Heart left ventricle (tissue), 13 donors: ENCODE data around the gene CRHR1.

Experiments used
- POLR2A ChIP-seq, 2 donors: fragments of 450-650 bp; IDR thresholded peaks; one replicate each; pipeline ENCODE4 v1.6.1; 2017; ENCODE audit warnings: antibody characterized with exemption in 2 of 2, mild to moderate bottlenecking in 2 of 2, moderate library complexity in 2 of 2
- TF ChIP-seq, protein P1 (sequence below), 12 donors: fragments of 200-600 bp; sonication (generic) in 4 of 12; IDR thresholded peaks; one replicate each; pipeline versions ENCODE4 v1.5.0 to v1.8.0; 2018 to 2022; ENCODE audit warnings: antibody characterized with exemption in 12 of 12, mild to moderate bottlenecking in 5 of 12
- donor health status: ischemic (EF 13 %, LVEDD 7.1; RV severe dilation, severe dysfunction).
- donor health status: DM: no; HTN: yes; CAD: no.
- donor health status: DM: no; HTN: no; CAD: no.
- donor health status: ischemic (EF 25% LVEDD 6.9; RV normal size, moderate dysfunction).
- donor health status: ischemic (EF 25% LVEDD 5.7; RV mildly dilated, moderate dysfunction).
- donor health status: ischemic (EF 35%, LVEDD 5.7; RV mildly dilated, moderate dysfunction).
- donor health status: nonischemic (EF 11% LVEDD 7.7; RV severe dilation, severe dysfunction).
- donor health status: DM: yes; HTN: yes; CAD: no.
- donor health status: PGD.
- donor health status: ischemic (EF 29% LVEDD 5.4; RV normal size, mild dysfunction).
- donor health status: nonischemic (EF 23%, LVEDD 6.1; RV moderate dilation, normal function).

DNA sequence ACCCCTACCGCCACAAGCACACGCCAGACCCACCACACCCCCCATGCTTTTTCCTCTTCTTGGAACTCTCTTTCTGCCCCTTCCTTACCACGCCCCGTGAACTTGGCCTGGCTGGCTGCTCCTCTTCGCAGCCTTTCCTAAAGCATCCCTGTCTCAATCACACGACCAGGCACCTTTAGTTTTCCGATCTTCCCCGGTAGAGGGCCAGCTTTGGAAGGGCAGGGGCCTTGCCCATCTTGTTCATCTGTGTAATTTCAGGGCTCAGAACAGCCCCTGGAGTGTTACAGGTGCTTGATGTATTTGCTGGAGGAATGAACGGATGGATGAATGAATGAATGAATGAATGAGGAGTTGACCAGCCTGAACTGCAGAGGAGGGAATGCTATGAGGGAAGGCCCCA, 64.3 kb downstream of the CRHR1 start:
- TF ChIP-seq POLR2A (IDR thresholded peaks at IDR 0.05): no peak
- TF ChIP-seq, protein P1, sequence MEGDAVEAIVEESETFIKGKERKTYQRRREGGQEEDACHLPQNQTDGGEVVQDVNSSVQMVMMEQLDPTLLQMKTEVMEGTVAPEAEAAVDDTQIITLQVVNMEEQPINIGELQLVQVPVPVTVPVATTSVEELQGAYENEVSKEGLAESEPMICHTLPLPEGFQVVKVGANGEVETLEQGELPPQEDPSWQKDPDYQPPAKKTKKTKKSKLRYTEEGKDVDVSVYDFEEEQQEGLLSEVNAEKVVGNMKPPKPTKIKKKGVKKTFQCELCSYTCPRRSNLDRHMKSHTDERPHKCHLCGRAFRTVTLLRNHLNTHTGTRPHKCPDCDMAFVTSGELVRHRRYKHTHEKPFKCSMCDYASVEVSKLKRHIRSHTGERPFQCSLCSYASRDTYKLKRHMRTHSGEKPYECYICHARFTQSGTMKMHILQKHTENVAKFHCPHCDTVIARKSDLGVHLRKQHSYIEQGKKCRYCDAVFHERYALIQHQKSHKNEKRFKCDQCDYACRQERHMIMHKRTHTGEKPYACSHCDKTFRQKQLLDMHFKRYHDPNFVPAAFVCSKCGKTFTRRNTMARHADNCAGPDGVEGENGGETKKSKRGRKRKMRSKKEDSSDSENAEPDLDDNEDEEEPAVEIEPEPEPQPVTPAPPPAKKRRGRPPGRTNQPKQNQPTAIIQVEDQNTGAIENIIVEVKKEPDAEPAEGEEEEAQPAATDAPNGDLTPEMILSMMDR (IDR thresholded peaks at IDR 0.05): no peak
